Measurements from ENCODE around the gene CMTM7. TPM values are rescaled to one million over a fixed set of nuclear protein-coding genes. Genes with fewer than 3 reads are reported as not detected.

CMTM7 gene
- total and polyA plus RNA-seq, 2 of the 8 experiments (the other 6 are each of a cell fraction or from before 2014, with no cell fraction given) = 33.3 to 65.8 TPM

- Histone ChIP-seq H3K36me3 (ENCODE audit: control insufficient read depth in 2 of 4, insufficient read depth in 4 of 4, low read length in 3 of 4) (no peaks in the 10 kb centered on the region), H3K18ac (ENCODE audit: extremely low read depth, low read length) (no peak overlapping the region), H3K27me3 (replicated peaks in 1 of 4; ENCODE audit: control insufficient read depth in 3 of 4, extremely low read depth in 1 of 4, insufficient read depth in 3 of 4, low read length in 3 of 4) (no peaks in the 10 kb centered on the region), H3K9ac (replicated peaks in 1 of 4; ENCODE audit: extremely low read depth in 1 of 4, low read depth in 3 of 4, low read length in 3 of 4) (no peak overlapping the region), H3K56ac (replicated peaks; ENCODE audit: insufficient read length, low read depth, low read length) (no peak overlapping the region), H3K23me2 (ENCODE audit: low read depth, low read length) (no peaks in the 10 kb centered on the region), H3K79me1 (ENCODE audit: low read depth, low read length) (peaks cover 6% of the 10 kb centered on the region; the same call in 1 of the 2 replicates), H3K23ac (ENCODE audit: insufficient read length) (no peak overlapping the region), H4K91ac (replicated peaks; ENCODE audit: insufficient read length, low read length) (no peak overlapping the region), H3K9me3 (ENCODE audit: insufficient read depth in 2 of 2, low read depth in 1 of 2, low read length in 1 of 2) (no peaks in the 10 kb centered on the region; a peak in 1 of 4 replicates), H2BK120ac (replicated peaks; ENCODE audit: low read depth, low read length) (no peak overlapping the region), H2BK15ac (ENCODE audit: low read length) (no peak overlapping the region), H2AK5ac (ENCODE audit: low read depth, low read length) (no peak overlapping the region), H3K4ac (replicated peaks; ENCODE audit: insufficient read length, low read depth, low read length) (no peak overlapping the region), H4K8ac (ENCODE audit: extremely low read depth, insufficient read depth, low read length) (no peak overlapping the region), H2BK12ac (ENCODE audit: low read depth, low read length) (no peak overlapping the region), H2BK20ac (ENCODE audit: low read length) (no peak overlapping the region), H4K5ac (ENCODE audit: insufficient read length, low read depth, low read length) (no peak overlapping the region), H3K4me2 (ENCODE audit: insufficient read depth in 1 of 2, low read depth in 2 of 2, low read length in 2 of 2) (no peak overlapping the region), H3K79me2 (ENCODE audit: control insufficient read depth in 1 of 2, insufficient read depth in 2 of 2, low read length in 2 of 2) (peaks cover 0 to 32% of the 10 kb centered on the region in 2 experiments; a peak in 2 of 4 replicates), H3K4me1 (replicated peaks in 1 of 4; ENCODE audit: control insufficient read depth in 3 of 4, insufficient read depth in 4 of 4, low read length in 3 of 4) (peaks cover 8 to 11% (median 10%) of the 10 kb centered on the region in 4 experiments), H2AFZ (ENCODE audit: low read length) (no peak overlapping the region), H3K4me3 (ENCODE audit: extremely low read depth in 1 of 4, insufficient read depth in 2 of 4, low read depth in 3 of 4, low read length in 4 of 4) (no peak overlapping the region), H2BK5ac (ENCODE audit: low read depth, low read length) (no peak overlapping the region), H3K14ac (ENCODE audit: insufficient read length) (no peak overlapping the region), H3K27ac (ENCODE audit: low read depth, low read length) (no peak overlapping the region), H4K20me1 (replicated peaks in 1 of 2; ENCODE audit: control insufficient read depth in 1 of 2, insufficient read depth in 2 of 2, low read length in 2 of 2) (peaks cover 3 to 5% of the 10 kb centered on the region in 2 experiments)
- POLR2A ChIA-PET (ENCODE audit: partially characterized antibody) = interaction anchor here (1.1 to 2.1 kb wide), 2 partner anchors 10 kb away, joined by 5 read pairs; no protein-coding TSS in a partner anchor
- DNase-seq (ENCODE audit: low read depth in 1 of 2, low spot score in 2 of 2) (peak in 1 of 2 experiments; percentile 38), FAIRE-seq (no peak)
- CTCF ChIA-PET (ENCODE audit: partially characterized antibody) = interaction anchor here (0.6 to 2.5 kb wide), 14 partner anchors 9 to 264 kb away, joined by 3 to 14 read pairs (median 4); no protein-coding TSS in a partner anchor
- WGBS, 2 experiments (ENCODE audit: extremely low coverage in 1 of 2, insufficient coverage in 1 of 2, insufficient read length in 1 of 2, insufficient replicate concordance in 2 of 2, low coverage in 1 of 2, low lambda C conversion rate in 2 of 2, missing lambda C conversion rate in 1 of 2) = 86% methylated on average over 3 of the region's 3 CpGs; no CpG with 5 or more reads in 1 of the 2 experiments
Observed at GRCh38 chr3:32423534-32423933, 31.9 kb downstream of the CMTM7 start.
